ENCODE data around the gene SMC1B.

GRCh38 chr22:45320357-45320976 lies 92.9 kb downstream of the SMC1B start:
- no peak for TF ChIP-seq POLR2AphosphoS5 (IDR thresholded peaks at IDR 0.05)
- TF ChIP-seq CTCF (IDR thresholded peaks at IDR 0.05): no peak
- TF ChIP-seq EP300 (IDR thresholded peaks at IDR 0.05): no peak

Measured in esophagus muscularis mucosa (tissue), 4 donors.